GM21619 (cell line): ENCODE results near the gene RHD.
"Not testable (repeated sequence)": the region's sequence is repeated elsewhere in the genome, so short reads cannot be mapped to it uniquely, and the experiment has no call there.

ENCODE experiments used
- ATAC-seq: cut with Tn5 transposase; IDR thresholded peaks from one replicate; pipeline ENCODE4 v1.9.1; 2021; ENCODE audit not compliant: unreplicated experiment

RHD gene

DNA sequence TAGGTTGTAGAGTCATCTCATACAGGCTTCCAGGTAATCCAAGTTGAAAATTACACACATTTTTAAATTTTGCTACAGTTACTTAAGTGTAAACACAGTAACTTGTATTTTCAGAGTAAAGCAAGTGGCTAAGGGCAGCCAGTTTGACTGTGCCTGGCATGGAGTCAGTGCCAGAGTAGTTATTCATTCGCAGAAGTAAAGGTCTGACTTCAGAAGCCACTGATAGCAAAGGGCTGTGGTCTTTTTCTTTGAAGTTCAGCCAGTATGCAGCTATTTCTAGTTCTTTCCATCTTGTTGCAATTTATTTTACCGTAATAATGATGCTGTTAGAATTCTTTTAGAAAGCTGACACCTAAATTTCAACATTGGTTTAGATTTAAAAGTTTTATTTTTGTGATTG is 75.2 kb downstream of the RHD start:
- ATAC-seq: no peak

DNA sequence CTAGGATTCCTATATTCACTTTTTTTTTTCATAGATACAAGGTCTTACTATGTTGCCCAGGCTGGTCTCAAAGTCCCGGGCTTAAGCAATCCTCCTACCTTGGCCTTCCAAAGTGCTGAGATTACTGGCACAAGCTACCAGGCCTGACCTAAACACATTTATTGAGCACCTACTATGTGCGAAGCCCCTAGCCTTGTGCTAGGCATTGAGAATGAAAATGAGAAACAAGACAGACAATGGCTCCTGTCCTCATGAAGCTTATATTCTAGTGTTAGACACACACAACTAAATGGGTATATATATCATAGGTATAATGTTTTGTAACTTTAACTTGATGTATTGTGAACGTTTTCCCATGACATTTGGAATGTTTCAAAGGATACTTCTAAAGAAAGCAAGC is 77.3 kb downstream of the RHD start:
- no peak for ATAC-seq

DNA sequence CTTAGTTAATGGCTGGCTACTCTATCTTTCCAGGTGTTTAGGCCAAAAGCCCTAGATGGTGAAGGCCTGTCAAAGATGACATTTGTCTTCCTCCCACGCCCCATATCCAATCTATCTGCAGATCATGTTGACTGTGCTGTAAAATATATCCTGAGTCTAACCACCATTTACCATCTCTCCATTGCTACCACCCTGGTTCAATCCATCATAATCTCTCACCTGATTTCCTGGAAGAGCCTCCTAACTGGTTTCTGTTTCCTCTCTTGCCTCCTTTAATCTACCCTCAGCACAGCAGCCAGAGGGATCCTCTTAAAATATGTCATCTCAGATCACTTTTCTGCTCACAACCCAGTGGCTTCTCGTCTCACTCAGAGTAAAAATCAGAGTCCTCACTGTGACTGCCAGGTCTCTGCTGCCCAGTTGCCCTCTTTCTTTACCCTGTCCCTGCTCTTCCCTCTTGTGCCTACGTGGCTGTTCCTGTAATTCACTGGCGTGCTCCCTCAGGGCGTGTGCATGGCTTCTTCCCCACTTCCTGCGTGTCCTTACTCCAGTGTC is 83.6 kb downstream of the RHD start:
- ATAC-seq: no peak

GRCh38 chr1:25356441-25356840 is 84.1 kb downstream of the RHD start:
- no peak for ATAC-seq

DNA sequence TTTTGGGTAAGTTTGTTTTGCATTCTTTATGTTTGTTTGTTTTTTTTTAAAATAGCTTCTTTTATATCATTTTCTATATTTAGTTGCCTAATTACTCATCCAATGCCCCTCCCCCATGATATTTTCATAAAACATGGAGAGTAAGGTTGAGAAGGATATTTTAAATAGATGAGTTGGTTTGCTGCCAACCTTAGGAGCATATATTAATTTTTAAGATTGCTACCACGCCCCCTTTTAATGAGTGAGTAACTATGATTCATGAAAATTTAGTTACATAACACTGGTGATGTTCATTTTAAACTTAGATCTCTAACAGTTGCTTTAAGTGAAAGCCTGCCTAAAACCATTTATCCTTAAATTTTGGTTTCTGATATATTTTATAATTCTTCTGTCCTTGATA is 84.5 kb downstream of the RHD start:
- no peak for ATAC-seq

- ATAC-seq: no peak
Measured at GRCh38 chr1:25360596-25361581, 88.6 kb downstream of the RHD start.

DNA sequence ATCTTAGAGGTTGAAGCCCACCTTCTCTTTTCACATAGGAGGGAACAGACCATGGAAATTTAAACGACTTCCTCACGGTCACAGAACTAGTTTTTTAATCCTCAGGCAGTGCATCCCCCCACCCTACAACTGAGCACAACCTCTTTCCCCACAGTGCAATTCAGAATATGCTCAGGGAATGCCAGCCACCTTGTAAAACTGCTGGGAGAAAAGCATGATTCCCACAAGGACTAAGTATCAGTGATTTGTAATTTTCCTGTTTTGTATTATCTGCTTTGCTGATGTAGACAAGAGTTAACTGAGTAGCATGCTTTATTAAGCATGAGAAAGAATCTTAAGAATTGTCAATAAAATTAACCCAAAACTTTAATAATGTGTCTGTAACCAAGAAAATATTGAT is 89.6 kb downstream of the RHD start:
- no peak for ATAC-seq

DNA sequence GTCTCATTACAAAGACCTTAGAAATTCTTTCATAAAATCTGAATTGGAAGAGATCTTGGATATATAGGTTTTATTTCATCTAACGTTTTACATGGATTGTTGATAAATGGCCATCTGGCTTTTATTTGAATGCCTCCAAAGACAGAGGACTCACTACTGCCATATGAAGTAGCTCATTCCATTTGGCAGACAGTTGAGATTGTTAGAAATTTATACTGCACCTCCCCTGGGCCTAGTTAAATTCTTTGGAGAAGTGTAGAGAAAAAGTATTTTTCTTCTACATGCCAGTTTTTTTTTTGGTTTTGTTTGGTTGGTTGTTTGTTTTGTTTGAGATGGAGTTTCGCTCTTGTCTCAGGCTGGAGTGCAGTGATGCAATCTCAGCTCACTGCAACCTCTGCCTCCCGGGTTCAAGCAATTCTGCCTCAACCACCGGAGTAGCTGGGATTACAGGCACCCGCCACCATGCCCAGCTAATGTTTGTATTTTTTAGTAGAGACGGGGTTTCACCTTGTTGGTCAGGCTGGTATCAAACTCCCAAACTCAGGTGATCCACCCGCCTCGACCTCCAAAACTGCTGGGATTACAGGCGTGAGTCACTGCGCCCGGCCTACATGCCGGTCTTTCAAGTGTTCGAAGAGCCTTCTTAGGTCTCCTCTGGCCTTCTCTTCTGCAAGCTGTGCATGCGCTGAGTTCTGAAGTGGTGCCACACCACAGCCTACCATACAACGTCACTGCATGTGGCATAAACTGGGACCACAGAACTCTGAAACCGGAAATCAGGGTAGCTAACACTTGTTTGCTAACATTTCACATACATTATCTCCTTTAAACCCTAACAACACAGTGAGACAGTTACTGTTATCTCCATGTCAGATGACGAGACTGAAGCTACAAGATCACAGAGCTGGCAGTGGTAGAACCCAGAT is 90.6 kb downstream of the RHD start:
- not testable (repeated sequence) for ATAC-seq

DNA sequence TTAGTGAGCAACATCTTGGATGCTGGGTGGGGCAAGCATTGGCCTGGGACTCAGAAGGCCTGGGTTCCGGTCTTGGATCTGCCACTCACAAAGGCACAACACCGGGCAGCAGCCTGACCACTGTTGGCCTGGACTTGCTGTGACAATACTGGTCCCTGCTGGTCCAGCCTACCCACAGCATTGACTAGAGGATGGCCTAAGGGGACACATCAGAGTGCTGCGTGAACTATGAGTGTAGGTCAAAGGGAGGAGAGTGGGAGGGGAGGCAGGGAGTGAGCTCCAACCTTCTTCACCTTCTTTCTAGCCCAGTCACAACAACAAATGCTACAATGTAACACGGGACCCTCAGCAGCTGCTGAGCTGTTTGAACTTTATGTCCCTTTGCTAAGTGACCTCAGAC is 96.9 kb downstream of the RHD start:
- ATAC-seq: no peak

DNA sequence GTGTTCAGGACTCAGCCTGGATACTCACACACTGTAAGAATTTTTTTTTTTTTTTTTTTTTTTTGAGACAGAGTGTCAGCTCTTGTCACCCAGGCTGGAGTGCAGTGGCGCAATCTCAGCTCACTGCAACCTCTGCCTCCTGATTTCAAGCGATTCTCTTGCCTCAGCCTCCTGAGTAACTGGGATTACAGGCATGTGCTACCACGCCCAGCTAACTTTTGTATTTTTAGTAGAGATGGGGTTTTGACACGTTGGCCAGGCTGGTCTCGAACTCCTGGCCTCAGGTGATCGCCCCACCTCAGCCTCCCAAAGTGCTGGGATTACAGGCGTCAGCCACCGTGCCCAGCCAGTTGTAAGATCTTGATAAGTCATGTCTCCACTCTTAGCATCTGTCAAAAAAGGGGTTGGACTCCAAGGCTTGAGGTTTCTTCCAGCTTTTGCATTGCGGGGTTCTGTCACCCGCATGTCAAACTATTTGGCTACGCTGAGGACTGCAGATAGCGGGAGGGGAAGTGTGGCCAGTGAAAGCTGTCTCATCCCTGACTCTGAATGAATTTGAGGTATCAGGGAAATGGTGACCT is 97.5 kb downstream of the RHD start:
- ATAC-seq: not testable (repeated sequence)

DNA sequence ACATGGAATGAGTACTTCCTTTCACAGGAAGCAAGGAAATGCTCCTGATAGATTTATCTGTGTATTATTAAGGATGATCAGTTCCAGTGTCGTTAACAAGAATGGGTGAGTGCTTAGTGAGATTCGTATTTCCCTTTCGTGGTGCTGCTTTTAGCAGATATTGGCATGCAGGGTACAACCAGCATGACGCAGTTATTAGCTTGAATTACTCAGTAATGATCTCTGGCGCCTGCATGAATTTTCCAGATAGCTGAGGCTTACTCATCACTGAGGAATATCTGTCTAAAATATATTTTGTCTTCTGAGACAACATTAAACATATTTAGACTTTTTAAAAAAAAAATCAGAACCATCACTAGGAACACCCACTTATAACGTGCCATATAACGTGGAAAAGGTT is 99.4 kb downstream of the RHD start:
- not testable (repeated sequence) for ATAC-seq

- ATAC-seq: not testable (repeated sequence)
Measured at GRCh38 chr1:25378367-25378766, 106.1 kb downstream of the RHD start.
